T-helper 17 cell (primary cell): Measurements from ENCODE around the gene TMEM169. TPM values are rescaled to one million over a fixed set of nuclear protein-coding genes. Genes with fewer than 3 reads are reported as not detected.

Source experiments
- ATAC-seq: fragments of 150-1000 bp; cut with Tn5 transposase; 2 replicates; pipeline ENCODE4 v1.10.0; 2021; ENCODE audit warnings: mild to moderate bottlenecking, moderate library complexity
- DNase-seq, 3 donors: peaks; one replicate each; pipeline versions ENCODE4 v3.0.0 to v3.0.0-alpha.2; 2020 to 2021
- H3K9me3 ChIP-seq: one replicate; pipeline ENCODE4 v1.7.0; 2013; ENCODE audit warnings: low read length, mild to moderate bottlenecking; ENCODE audit not compliant: control insufficient read depth, poor library complexity, severe bottlenecking
- H3K27ac Mint-ChIP-seq: one replicate; pipeline ENCODE4 v1.8.0; 2022; ENCODE audit warnings: mild to moderate bottlenecking, moderate library complexity, mixed read lengths
- H3K27me3 Mint-ChIP-seq: one replicate; pipeline ENCODE4 v1.8.0; 2022; ENCODE audit warnings: mixed read lengths
- H3K36me3 Mint-ChIP-seq: one replicate; pipeline ENCODE4 v1.8.0; 2022; ENCODE audit warnings: low read depth, mixed read lengths
- H3K4me1 Mint-ChIP-seq: one replicate; pipeline ENCODE4 v1.8.0; 2022; ENCODE audit warnings: mild to moderate bottlenecking, mixed read lengths
- H3K4me3 Mint-ChIP-seq: one replicate; pipeline ENCODE4 v1.8.0; 2022; ENCODE audit warnings: mild to moderate bottlenecking, moderate library complexity, mixed read lengths
- total RNA-seq, 4 donors: library from RNA in 2 of 4; stranded (reverse) in 2 of 4; gene quantifications; one replicate each; pipeline ENCODE4 v1.2.3 and lab custom pipeline; 2022 to 2026

The TMEM169 gene
- total RNA-seq, 2 donors from 2014 or later, result 1.6 to 2.2 TPM

DNA sequence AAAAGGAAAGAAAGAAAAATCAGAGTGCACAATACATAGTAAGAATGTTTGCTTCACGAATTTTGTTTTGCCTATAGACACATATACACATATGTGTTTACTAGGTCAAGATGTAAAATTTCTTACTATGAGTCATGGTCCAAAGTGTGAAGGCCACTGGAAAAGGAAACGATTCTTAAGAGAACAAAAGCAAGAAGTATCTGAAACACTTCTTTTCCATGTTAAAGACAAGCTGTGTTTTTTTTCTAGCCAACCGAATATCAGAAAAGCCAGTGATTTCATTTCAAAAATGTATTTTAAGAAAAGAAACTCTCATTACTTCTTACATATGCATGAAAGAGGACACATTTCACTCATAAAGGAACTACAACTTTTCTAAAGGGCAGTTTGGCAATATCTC is 25.0 kb upstream of the TMEM169 start:
- no peaks in the 10 kb centered on the region for H3K27me3 Mint-ChIP-seq
- no peak overlapping the region for H3K4me3 Mint-ChIP-seq
- H3K36me3 Mint-ChIP-seq, result peaks cover 5% of the 10 kb centered on the region
- H3K4me1 Mint-ChIP-seq, result peaks cover 14% of the 10 kb centered on the region
- no peaks in the 10 kb centered on the region for H3K9me3 ChIP-seq
- DNase-seq (no peak), ATAC-seq (no peak)
- peak overlapping the region; percentile 89 for H3K27ac Mint-ChIP-seq

DNA sequence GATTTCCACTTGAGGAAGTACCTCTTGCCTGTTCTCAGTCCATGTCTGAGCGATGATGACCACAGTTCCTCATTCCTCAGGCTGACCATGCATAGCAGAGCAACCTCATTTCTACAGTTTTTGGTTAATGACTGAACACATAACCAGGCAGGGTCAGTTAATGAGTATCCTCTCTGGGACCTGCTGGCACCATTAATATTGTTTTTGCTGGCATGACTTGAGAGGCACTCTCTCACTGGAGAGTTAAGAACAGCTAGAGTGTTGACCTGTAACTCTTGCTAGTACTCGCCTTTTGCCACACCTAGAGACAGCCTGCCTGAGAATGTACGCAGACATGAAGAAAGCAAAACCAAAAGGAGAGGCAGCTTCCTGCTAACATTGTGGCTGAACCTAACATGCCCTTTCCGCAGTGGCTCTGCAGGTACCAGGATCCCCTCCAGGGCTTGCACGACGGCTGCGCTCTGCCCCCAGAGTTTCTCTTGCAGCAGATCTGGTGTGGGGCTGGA is 24.0 kb upstream of the TMEM169 start:
- peak overlapping the region; percentile 78 for H3K4me3 Mint-ChIP-seq
- H3K4me1 Mint-ChIP-seq, result peaks cover 15% of the 10 kb centered on the region
- peak overlapping the region; percentile 89 for H3K27ac Mint-ChIP-seq
- peaks cover 6% of the 10 kb centered on the region for H3K36me3 Mint-ChIP-seq
- no peaks in the 10 kb centered on the region for H3K9me3 ChIP-seq
- no peaks in the 10 kb centered on the region for H3K27me3 Mint-ChIP-seq
- peak; percentile 96 for ATAC-seq
- peak in 2 of 3 donors; percentile 16 to 27 for DNase-seq

DNA sequence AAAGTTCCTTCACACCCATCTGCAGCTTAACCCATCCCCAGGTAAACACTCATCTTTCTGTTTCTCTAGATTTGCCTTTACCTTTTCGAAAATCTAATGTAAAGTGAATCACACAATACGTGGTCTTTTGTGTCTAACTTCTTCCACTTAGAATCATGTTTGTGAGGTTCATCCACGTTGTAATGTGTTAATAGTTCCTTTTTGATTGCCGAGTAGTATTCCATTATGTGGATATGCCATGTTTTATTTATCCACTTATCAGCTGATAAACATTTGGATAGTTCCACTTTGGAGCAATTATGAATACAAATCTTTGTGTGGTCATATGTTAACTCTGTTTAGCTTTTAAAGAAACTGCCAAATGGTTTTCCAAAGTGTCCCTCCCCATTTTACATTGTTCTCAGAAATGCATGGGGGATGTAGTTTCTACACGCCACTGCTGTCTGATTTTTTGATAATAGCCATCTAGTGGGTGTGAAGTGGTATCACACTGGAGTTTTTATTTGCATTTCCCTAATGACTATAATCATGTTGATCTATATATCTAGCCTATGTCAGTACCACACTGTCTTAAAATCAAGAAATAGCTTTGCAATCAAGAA is 22.4 kb upstream of the TMEM169 start:
- DNase-seq (no peak), ATAC-seq (no peak)
- no peak overlapping the region for H3K4me3 Mint-ChIP-seq
- no peaks in the 10 kb centered on the region for H3K9me3 ChIP-seq
- no peaks in the 10 kb centered on the region for H3K27me3 Mint-ChIP-seq
- peaks cover 15% of the 10 kb centered on the region for H3K4me1 Mint-ChIP-seq
- peaks cover 6% of the 10 kb centered on the region for H3K36me3 Mint-ChIP-seq
- H3K27ac Mint-ChIP-seq, result peak overlapping the region; percentile 89

DNA sequence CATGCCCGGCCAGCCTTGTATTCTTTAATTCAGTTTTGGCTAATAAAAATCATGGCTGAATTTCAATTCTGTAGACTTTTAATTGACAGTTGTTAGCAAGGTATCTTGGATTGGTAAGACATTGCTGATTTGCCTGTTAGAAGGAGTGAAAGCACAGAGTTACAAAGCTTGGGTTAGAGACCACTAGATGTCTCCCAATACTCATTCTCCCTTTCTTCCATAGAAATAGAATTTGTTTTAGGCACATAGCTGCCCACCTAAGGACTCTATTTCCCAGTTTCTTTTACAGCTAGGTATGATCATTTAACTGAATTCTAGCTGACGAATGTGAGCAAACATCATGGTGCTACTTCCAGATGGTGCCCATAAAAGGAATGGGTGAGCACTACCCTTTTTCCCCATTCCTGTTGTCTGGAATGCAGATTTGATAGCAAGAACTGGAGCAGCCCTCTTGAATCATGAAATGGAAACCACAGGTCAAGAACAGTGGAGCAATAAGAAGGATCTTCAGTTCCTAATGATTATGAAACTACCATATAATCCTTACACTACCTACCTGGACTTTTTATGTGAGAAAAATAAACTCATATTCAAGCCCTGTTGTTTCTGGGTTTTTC is 17.6 kb upstream of the TMEM169 start:
- Mint-ChIP-seq H3K4me3 (no peak overlapping the region), H3K27ac (no peak overlapping the region), H3K27me3 (no peaks in the 10 kb centered on the region), H3K36me3 (peaks cover 2% of the 10 kb centered on the region), H3K4me1 (peaks cover 10% of the 10 kb centered on the region)
- H3K9me3 ChIP-seq, result no peaks in the 10 kb centered on the region
- ATAC-seq, result no peak
- DNase-seq, result no peak

DNA sequence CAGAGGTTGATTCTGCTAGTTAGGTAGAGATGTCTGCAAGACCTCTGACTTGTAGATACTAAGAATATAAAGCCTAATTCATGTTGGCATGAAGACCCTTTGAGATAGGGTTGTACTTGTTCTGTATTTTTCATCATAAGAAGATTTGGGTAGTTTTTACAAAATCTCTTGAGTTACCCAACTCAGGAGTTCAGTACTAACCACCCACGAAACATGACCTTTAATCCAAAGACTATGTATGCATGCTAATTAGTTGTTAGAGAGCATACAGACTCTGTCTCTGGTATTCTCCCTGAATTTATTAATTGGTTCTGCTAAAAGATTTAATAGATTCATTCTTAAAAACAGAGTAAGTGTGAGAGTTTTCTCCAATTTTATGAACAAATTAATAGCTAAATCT is 17.1 kb upstream of the TMEM169 start:
- ATAC-seq, result no peak
- Mint-ChIP-seq H3K4me3 (no peak overlapping the region), H3K27me3 (no peaks in the 10 kb centered on the region), H3K36me3 (peaks cover 2% of the 10 kb centered on the region), H3K4me1 (peaks cover 13% of the 10 kb centered on the region), H3K27ac (peak overlapping the region; percentile 9)
- no peak for DNase-seq
- no peaks in the 10 kb centered on the region for H3K9me3 ChIP-seq

DNA sequence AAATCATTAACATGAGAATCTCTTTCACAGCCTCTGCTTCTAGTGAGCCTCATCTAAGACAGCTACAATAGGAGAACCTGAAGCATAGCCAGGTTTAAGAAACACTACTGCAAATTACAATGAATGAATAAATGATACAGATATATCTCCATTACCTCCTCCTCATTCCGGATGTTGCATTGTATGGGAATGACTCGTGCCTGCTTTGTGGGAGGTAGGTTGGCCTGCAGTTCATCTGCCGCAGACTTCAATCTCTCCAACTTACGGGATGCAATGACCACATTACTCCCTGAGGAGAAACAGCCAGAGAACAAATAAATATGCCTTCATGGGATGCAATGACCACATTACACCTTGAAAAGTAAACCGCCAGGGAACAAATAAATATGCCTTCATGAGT is 15.5 kb upstream of the TMEM169 start:
- H3K9me3 ChIP-seq, result no peaks in the 10 kb centered on the region
- H3K36me3 Mint-ChIP-seq, result peaks cover 2% of the 10 kb centered on the region
- H3K27me3 Mint-ChIP-seq, result no peaks in the 10 kb centered on the region
- ATAC-seq (no peak), DNase-seq (no peak)
- H3K27ac Mint-ChIP-seq, result peak overlapping the region; percentile 57
- H3K4me3 Mint-ChIP-seq, result no peak overlapping the region
- peaks cover 20% of the 10 kb centered on the region for H3K4me1 Mint-ChIP-seq

DNA sequence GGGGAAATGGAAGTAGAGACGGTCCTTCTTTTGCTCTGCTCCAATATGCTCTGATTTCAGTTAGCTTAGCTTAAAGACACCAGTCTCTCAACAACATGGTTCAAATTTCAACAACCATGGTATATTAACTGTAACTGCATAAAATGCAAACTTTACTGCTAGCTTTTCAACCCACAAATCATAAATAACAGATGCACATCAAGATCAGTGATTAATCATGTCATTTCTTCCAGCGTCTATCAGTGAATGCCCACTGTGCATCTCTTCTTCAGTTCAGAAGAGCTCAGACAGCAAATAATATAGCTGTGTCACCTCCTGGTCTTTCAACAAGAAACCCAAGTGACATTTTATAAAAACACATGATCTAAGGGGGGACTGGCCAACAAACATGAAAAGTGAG is 12.7 kb upstream of the TMEM169 start:
- Mint-ChIP-seq H3K36me3 (peaks cover 3% of the 10 kb centered on the region), H3K4me1 (peaks cover 27% of the 10 kb centered on the region), H3K4me3 (no peak overlapping the region), H3K27me3 (no peaks in the 10 kb centered on the region), H3K27ac (peak overlapping the region; percentile 19)
- no peak for ATAC-seq
- no peaks in the 10 kb centered on the region for H3K9me3 ChIP-seq
- no peak for DNase-seq

DNA sequence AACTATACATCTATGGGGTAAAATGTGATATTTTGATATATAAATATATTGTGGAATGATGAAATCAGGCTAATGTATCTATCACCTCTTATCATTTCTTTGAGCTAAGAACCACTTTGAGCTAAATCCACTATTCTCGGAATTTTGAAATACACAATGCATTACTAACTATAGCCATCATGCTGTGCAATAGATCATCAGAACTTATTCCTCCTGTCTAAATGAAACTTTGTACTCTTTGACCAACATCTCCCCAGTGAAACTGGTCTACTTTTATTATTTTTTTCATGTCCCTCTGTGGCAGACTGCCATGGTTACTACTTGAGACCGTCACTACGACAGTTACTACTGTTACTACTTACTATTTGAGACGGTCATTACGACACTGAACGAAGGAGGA is 11.5 kb upstream of the TMEM169 start:
- Mint-ChIP-seq H3K4me1 (peaks cover 33% of the 10 kb centered on the region), H3K36me3 (peaks cover 3% of the 10 kb centered on the region), H3K4me3 (no peak overlapping the region), H3K27me3 (no peaks in the 10 kb centered on the region), H3K27ac (no peak overlapping the region)
- ATAC-seq, result no peak
- H3K9me3 ChIP-seq, result no peaks in the 10 kb centered on the region
- no peak for DNase-seq

DNA sequence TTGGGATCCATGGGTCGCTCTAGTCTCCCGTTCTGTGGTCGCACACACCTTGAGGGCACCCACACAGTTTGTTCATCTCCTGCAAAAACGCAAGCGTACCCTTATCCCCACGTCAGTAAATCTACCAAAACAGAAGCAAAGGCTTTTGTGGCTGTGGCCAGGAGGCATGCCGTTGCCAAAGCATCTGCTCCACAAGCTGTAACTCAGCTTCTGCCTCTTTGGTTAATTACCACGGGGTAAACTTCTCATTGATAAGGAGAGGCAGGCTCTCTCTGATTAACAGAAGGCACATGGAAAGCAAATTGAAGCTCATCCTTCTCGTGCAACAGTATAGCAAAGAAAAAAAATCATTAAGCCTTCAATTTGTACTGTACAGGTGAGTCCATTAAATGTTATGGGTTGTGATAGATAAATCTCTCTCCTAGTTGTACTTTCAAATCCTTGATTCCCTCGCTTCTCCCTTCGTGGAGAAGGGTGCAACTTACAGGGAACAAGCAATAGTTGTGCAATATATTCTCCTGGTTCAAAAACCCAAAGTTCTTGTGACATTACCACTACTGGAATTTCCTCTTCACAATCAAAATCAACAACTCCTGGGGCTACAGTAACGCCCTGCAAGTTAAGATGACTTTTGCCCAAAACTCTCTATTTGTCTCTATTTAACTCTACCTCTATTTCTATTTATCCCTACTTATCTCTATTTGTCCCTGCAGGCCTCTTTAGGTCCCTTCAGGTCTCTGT is 10.4 kb upstream of the TMEM169 start:
- Mint-ChIP-seq H3K36me3 (peaks cover 3% of the 10 kb centered on the region), H3K4me3 (no peak overlapping the region), H3K4me1 (peaks cover 35% of the 10 kb centered on the region), H3K27me3 (no peaks in the 10 kb centered on the region), H3K27ac (peak overlapping the region; percentile 56)
- no peaks in the 10 kb centered on the region for H3K9me3 ChIP-seq
- ATAC-seq, result no peak
- DNase-seq, result no peak

DNA sequence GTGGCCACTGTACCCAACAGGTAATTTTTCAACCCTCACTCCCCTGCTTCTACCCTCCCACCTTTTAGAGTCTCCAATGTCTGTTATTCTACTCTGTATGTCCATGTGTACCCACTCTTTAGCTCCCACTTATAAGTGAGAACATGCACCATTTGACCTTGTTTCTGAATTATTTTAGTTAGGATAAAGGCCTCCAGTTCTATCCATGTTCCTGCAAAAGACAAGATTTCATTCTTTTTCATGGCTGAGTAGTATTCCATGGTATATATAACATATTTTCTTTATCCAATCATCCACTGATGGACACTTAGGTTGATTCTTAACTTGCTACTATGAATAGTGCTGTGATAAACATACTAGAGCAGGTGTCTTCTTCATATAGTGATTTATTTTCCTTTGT is 9.2 kb upstream of the TMEM169 start:
- H3K4me1 Mint-ChIP-seq, result peaks cover 35% of the 10 kb centered on the region
- peaks cover 3% of the 10 kb centered on the region for H3K36me3 Mint-ChIP-seq
- no peak overlapping the region for H3K27ac Mint-ChIP-seq
- DNase-seq, result no peak
- H3K4me3 Mint-ChIP-seq, result no peak overlapping the region
- no peaks in the 10 kb centered on the region for H3K27me3 Mint-ChIP-seq
- ATAC-seq, result no peak
- no peaks in the 10 kb centered on the region for H3K9me3 ChIP-seq

DNA sequence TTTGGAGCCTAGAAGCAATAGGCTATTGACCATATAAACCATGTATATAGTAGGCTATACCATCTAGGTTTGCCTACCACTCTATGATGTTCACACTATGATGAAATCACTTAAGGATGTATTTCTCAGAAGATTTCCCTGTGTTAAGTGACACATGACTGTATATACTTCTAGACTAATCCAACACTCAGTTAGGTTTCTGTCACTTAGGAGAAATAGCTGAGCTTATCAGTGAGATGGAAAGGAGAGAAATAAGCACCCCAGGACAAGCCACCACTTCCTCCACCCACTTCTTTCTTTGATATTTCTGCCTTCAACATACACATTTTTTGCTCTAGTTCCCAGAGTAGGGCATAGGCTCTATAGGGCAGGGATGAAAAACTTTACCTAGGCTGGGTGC is 7.9 kb upstream of the TMEM169 start:
- no peak overlapping the region for H3K4me3 Mint-ChIP-seq

DNA sequence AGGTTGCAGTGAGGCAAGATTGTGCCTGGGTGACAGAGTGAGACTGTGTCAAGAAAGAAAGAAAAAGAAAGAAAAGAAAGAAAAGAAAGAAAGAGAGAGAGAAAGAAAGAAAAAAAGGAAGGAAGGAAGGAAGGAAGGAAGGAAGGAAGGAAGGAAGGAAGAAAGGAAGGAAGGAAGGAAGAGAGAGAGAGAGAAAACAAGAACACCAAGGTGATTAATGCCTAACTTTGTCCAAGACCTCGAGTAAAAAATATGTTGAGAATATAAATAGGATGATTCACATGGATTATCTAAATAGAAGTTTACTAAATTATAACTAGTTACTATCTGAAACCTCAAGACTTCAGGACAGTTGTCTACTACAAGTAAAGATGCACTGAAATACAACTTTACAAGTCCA is 7.3 kb upstream of the TMEM169 start:
- Mint-ChIP-seq H3K36me3 (peaks cover 3% of the 10 kb centered on the region), H3K27ac (no peak overlapping the region), H3K4me1 (peaks cover 27% of the 10 kb centered on the region), H3K27me3 (no peaks in the 10 kb centered on the region), H3K4me3 (no peak overlapping the region)
- H3K9me3 ChIP-seq, result no peaks in the 10 kb centered on the region
- ATAC-seq, result no peak
- DNase-seq, result no peak

More for the DNA sequence above, 7.9 kb upstream of the TMEM169 start:
- Mint-ChIP-seq H3K36me3 (peaks cover 3% of the 10 kb centered on the region), H3K4me1 (peaks cover 32% of the 10 kb centered on the region), H3K27me3 (no peaks in the 10 kb centered on the region), H3K27ac (no peak overlapping the region)
- no peak for DNase-seq
- no peaks in the 10 kb centered on the region for H3K9me3 ChIP-seq
- ATAC-seq, result no peak

DNA sequence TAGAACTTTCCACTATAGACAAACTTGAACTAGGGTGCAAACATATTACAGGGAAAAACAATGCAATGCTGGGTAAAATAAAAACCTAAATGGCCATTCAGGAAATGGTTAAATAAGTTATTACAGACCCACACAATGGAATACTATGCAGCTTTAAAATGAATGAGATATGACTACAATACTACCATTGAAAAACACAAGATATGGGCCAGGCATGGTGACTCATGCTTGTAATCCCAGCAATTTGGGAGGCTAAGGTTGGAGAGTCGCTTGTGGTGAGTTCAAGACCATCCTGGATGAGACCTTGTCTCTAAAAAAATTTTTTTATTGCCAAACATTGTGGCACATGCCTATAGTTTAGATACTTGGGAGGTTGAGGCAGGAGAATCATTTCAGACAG is 6.9 kb upstream of the TMEM169 start:
- Mint-ChIP-seq H3K27ac (no peak overlapping the region), H3K4me1 (peaks cover 27% of the 10 kb centered on the region), H3K36me3 (peaks cover 3% of the 10 kb centered on the region), H3K4me3 (no peak overlapping the region), H3K27me3 (no peaks in the 10 kb centered on the region)
- ATAC-seq (no peak), DNase-seq (no peak)
- no peaks in the 10 kb centered on the region for H3K9me3 ChIP-seq
